HEK293 (cell line): ENCODE measurements around the gene ARHGAP10.

Experiments
- CTCF ChIA-PET: fragments of 350-600 bp; formaldehyde crosslinking; extraction: SDS; loops from one replicate; lab custom pipeline; 2021; ENCODE audit warnings: antibody characterized with exemption; lab: Yijun Ruan, JAX
- POLR2A ChIA-PET: fragments of 300-600 bp; formaldehyde crosslinking; extraction: SDS; loops from one replicate; lab custom pipeline; 2020; ENCODE audit warnings: antibody characterized with exemption, inconsistent platforms; lab: Yijun Ruan, JAX
- H3K27ac ChIP-seq: fragments of 200-500 bp; sonication (Bioruptor generic); 2 replicates; pipeline ENCODE4 v1.5.1; 2014; ENCODE audit warnings: low read depth, low read length, control low read depth, inconsistent platforms; ENCODE audit errors: extremely low read depth
- H3K36me3 ChIP-seq, 2 experiments: fragments of 200-500 bp in 1 of 2; sonication (Bioruptor generic) in 1 of 2; 1 replicate in 1 of 2; 2 replicates in 1 of 2; pipeline ENCODE4 v1.5.1; 2014 to 2017; ENCODE audit warnings: inconsistent platforms in 2 of 2, low read length in 2 of 2; ENCODE audit not compliant: control insufficient read depth in 2 of 2, insufficient read depth in 1 of 2
- H3K4me1 ChIP-seq: fragments of 200-500 bp; sonication (Bioruptor generic); 2 replicates; pipeline ENCODE4 v1.5.1; 2014; ENCODE audit warnings: mild to moderate bottlenecking, low read length, inconsistent platforms; ENCODE audit not compliant: control insufficient read depth, insufficient read depth
- H3K4me3 ChIP-seq: 2 replicates; pipeline ENCODE4 v1.5.1; 2011; ENCODE audit warnings: low read depth, mild to moderate bottlenecking, control low read depth, low read length, moderate library complexity
- H3K9me3 ChIP-seq: fragments of 200-500 bp; sonication (Bioruptor generic); 2 replicates; pipeline ENCODE4 v1.5.1; 2014; ENCODE audit warnings: low read depth, low read length, inconsistent platforms; ENCODE audit not compliant: control insufficient read depth, insufficient read depth
- FEZF1 ChIP-seq: fragments of 450-650 bp; formaldehyde crosslinking; IDR thresholded peaks from 2 replicates; pipeline ENCODE4 v1.5.1; 2016; ENCODE audit warnings: missing biosample characterization, missing genetic modification characterization
- HOXA7 ChIP-seq: sonication (generic); formaldehyde crosslinking; IDR thresholded peaks from 2 replicates; pipeline ENCODE4 v1.8.1; 2022; ENCODE audit warnings: missing genetic modification reagents, borderline replicate concordance
- SETDB1 ChIP-seq: IDR thresholded peaks from one replicate; pipeline ENCODE4 v1.6.1; 2017; ENCODE audit warnings: mild to moderate bottlenecking, low read length, moderate library complexity, mixed read lengths; ENCODE audit not compliant: insufficient read length
- SP7 ChIP-seq: fragments of 450-650 bp; formaldehyde crosslinking; IDR thresholded peaks from 2 replicates; pipeline ENCODE4 v1.5.1; 2016; ENCODE audit warnings: missing biosample characterization, missing genetic modification characterization
- TRIM28 ChIP-seq: IDR thresholded peaks from 2 replicates; pipeline ENCODE4 v1.6.1; 2011; ENCODE audit warnings: low read length, control low read depth, borderline replicate concordance
- WT1 ChIP-seq: fragments of 450-650 bp; formaldehyde crosslinking; IDR thresholded peaks from 2 replicates; pipeline ENCODE4 v1.5.1; 2016; ENCODE audit warnings: missing biosample characterization, missing genetic modification characterization
- ZBTB48 ChIP-seq: fragments of 450-650 bp; formaldehyde crosslinking; IDR thresholded peaks from 2 replicates; pipeline ENCODE4 v1.5.1; 2016; ENCODE audit warnings: missing biosample characterization, missing genetic modification characterization
- ZNF366 ChIP-seq: fragments of 450-650 bp; formaldehyde crosslinking; conservative IDR thresholded peaks from 2 replicates; pipeline ENCODE4 v1.5.1; 2016; ENCODE audit warnings: missing biosample characterization, missing genetic modification characterization
- ZNF423 ChIP-seq: fragments of 450-650 bp; formaldehyde crosslinking; IDR thresholded peaks from 2 replicates; pipeline ENCODE4 v1.5.1; 2016; ENCODE audit warnings: missing biosample characterization, missing genetic modification characterization
- ZNF555 ChIP-seq: fragments of 450-650 bp; formaldehyde crosslinking; conservative IDR thresholded peaks from 2 replicates; pipeline ENCODE4 v1.5.1; 2017; ENCODE audit warnings: missing biosample characterization, mild to moderate bottlenecking, missing genetic modification characterization, inconsistent platforms
- ZNF561 ChIP-seq: fragments of 450-650 bp; IDR thresholded peaks from 2 replicates; pipeline ENCODE4 v1.5.1; 2018; ENCODE audit warnings: missing biosample characterization, missing genetic modification characterization, borderline replicate concordance
- ZNF596 ChIP-seq: fragments of 450-650 bp; IDR thresholded peaks from 2 replicates; pipeline ENCODE4 v1.5.0; 2018; ENCODE audit warnings: missing biosample characterization, mild to moderate bottlenecking, missing genetic modification characterization, moderate library complexity
- ZNF621 ChIP-seq: fragments of 450-650 bp; formaldehyde crosslinking; IDR thresholded peaks from 2 replicates; pipeline ENCODE4 v1.5.1; 2017; ENCODE audit warnings: missing biosample characterization, missing genetic modification characterization
- ZNF747 ChIP-seq: fragments of 450-650 bp; formaldehyde crosslinking; IDR thresholded peaks from 2 replicates; pipeline ENCODE4 v1.5.1; 2016; ENCODE audit warnings: missing biosample characterization, missing genetic modification characterization
- ZNF785 ChIP-seq: fragments of 450-650 bp; formaldehyde crosslinking; IDR thresholded peaks from 2 replicates; pipeline ENCODE4 v1.5.1; 2016; ENCODE audit warnings: missing biosample characterization, missing genetic modification characterization
- ZNF837 ChIP-seq: fragments of 450-650 bp; formaldehyde crosslinking; IDR thresholded peaks from 2 replicates; pipeline ENCODE4 v1.5.1; 2016; ENCODE audit warnings: missing biosample characterization, missing genetic modification characterization
- ZSCAN30 ChIP-seq: fragments of 450-650 bp; IDR thresholded peaks from 2 replicates; pipeline ENCODE4 v1.5.1; 2018; ENCODE audit warnings: missing biosample characterization, mild to moderate bottlenecking, missing genetic modification characterization, moderate library complexity
- TF ChIP-seq, protein P1 (sequence below): fragments of 450-650 bp; formaldehyde crosslinking; IDR thresholded peaks from 2 replicates; pipeline ENCODE4 v1.5.1; 2016; ENCODE audit warnings: missing biosample characterization, missing genetic modification characterization
- TF ChIP-seq, protein P2 (sequence below): fragments of 450-650 bp; IDR thresholded peaks from 2 replicates; pipeline ENCODE4 v1.5.1; 2018; ENCODE audit warnings: missing biosample characterization, missing genetic modification characterization
- TF ChIP-seq, protein P3 (sequence below): fragments of 450-650 bp; formaldehyde crosslinking; IDR thresholded peaks from 2 replicates; pipeline ENCODE4 v1.5.1; 2016; ENCODE audit warnings: missing biosample characterization, missing genetic modification characterization
- TF ChIP-seq, protein P4 (sequence below): fragments of 450-650 bp; formaldehyde crosslinking; IDR thresholded peaks from 2 replicates; pipeline ENCODE4 v1.5.1; 2016; ENCODE audit warnings: missing biosample characterization, missing genetic modification characterization
- TF ChIP-seq, protein P5 (sequence below): fragments of 450-650 bp; formaldehyde crosslinking; IDR thresholded peaks from 2 replicates; pipeline ENCODE4 v1.5.1; 2017; ENCODE audit warnings: missing biosample characterization, mild to moderate bottlenecking, missing genetic modification characterization, moderate library complexity
- TF ChIP-seq, protein P6 (sequence below): fragments of 450-650 bp; formaldehyde crosslinking; IDR thresholded peaks from 2 replicates; pipeline ENCODE4 v1.5.1; 2016; ENCODE audit warnings: missing biosample characterization, missing genetic modification characterization

The ARHGAP10 gene

DNA sequence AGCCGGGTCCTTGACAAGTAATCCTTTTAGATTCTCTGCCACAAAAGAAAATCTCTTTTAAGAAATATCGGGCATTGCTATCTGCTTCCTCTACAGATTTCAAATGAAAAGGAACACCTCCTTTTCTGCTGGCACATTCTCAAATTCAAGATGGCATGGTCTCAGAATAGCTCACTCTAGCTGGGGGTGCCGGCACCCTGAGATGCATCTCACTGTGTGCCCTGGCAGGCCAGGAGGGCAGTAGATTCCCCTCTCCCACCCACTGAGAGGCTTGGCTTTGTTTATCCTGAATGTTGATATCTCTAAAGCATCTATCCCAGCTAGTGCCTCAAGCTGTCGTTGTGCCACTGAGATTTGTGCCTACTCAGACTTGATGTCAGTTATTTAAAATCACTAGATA is 319.5 kb downstream of the ARHGAP10 start (continued):
- TF ChIP-seq ZBTB48 (tag by site-specific recombination): no peak

DNA sequence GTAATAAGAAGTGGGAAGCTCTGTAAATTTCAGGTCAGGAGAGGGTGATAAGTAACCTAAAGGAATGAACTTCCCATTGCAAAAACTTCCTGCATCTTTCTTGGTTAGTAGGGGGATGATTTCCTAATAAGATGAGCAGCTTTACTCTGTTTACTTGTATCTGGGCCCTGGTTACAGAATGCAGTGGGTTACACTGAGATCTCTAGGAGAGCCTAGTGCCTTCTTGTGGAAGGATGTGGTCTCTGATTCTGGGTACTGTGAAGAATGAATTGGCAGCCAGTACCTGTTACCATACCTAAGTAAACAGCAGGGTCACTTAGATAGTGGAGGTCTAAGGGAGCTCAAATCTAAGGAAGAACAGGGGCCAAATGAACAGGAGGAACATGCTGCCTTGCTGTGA is 320.6 kb downstream of the ARHGAP10 start:
- Histone ChIP-seq H3K9me3 (no peaks in the 10 kb centered on the region), H3K27ac (no peak overlapping the region; the same call in 1 of the 2 replicates), H3K4me3 (no peak overlapping the region), H3K36me3 (no peaks in the 10 kb centered on the region), H3K4me1 (peaks cover 29% of the 10 kb centered on the region)
- CTCF ChIA-PET: no interaction called here
- TF ChIP-seq, protein P1, sequence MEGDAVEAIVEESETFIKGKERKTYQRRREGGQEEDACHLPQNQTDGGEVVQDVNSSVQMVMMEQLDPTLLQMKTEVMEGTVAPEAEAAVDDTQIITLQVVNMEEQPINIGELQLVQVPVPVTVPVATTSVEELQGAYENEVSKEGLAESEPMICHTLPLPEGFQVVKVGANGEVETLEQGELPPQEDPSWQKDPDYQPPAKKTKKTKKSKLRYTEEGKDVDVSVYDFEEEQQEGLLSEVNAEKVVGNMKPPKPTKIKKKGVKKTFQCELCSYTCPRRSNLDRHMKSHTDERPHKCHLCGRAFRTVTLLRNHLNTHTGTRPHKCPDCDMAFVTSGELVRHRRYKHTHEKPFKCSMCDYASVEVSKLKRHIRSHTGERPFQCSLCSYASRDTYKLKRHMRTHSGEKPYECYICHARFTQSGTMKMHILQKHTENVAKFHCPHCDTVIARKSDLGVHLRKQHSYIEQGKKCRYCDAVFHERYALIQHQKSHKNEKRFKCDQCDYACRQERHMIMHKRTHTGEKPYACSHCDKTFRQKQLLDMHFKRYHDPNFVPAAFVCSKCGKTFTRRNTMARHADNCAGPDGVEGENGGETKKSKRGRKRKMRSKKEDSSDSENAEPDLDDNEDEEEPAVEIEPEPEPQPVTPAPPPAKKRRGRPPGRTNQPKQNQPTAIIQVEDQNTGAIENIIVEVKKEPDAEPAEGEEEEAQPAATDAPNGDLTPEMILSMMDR (tag by site-specific recombination): peak; percentile 38; the same call in 1 of the 2 replicates
- TF ChIP-seq ZNF785 (no peak), ZNF837 (tag by site-specific recombination) (no peak)
- POLR2A ChIA-PET: no interaction called here

DNA sequence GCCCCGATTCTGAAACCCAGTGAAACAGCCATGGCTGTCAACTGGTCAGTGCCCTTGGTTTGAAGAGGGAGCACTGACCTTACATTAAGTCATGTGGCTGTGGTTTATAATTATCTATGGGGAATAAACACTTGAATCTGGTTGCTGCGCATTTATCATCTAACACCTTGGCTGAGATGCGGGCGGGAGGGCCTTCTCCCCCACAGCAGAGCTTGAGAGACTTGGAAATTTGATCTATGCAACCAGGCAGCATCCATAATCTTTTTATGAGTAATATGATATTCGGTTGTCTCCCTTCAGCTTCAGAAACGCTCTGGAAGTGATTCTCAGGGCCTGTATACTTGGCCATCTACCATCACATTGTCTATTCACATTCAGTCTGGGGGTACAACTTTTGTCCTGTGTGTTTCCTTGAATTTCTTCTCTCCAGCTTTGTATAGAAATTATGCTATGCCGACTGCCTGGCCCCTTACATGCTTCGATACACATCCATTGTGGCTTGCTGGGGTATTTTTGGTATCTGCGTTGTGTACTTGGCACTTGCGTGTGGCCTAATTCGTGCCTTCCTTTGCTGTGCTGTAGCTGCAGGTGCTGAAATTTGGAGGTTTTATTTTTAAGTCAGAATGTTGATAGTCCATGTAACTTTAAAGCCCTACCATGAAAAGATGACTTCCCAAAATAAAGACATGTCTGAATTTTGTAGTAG is 321.6 kb downstream of the ARHGAP10 start:
- CTCF ChIA-PET: interaction anchor here (1.2 kb wide), 1 partner anchor 9 kb away, joined by 3 read pairs; no protein-coding TSS in a partner anchor
- POLR2A ChIA-PET: no interaction called here
- Histone ChIP-seq H3K4me1 (peaks cover 29% of the 10 kb centered on the region), H3K4me3 (no peak overlapping the region), H3K36me3 (no peaks in the 10 kb centered on the region), H3K9me3 (no peaks in the 10 kb centered on the region), H3K27ac (peak overlapping the region; percentile 80)
- TF ChIP-seq HOXA7 (CRISPR knock-in tag) (no peak), ZNF366 (tag by site-specific recombination) (0 out of 2 replicates have a peak, but pooled peaks have one; percentile 19), ZNF596 (tag by site-specific recombination) (no peak), ZNF555 (tag by site-specific recombination) (no peak), TRIM28 (no peak), ZSCAN30 (peak; percentile 49; the same call in 1 of the 2 replicates), ZNF747 (tag by site-specific recombination) (no peak), WT1 (peak; percentile 51; the same call in 1 of the 2 replicates), FEZF1 (tag by site-specific recombination) (peak; percentile 94), ZNF621 (tag by site-specific recombination) (no peak), SETDB1 (no peak), SP7 (tag by site-specific recombination) (peak; percentile 53), ZNF423 (tag by site-specific recombination) (no peak), ZNF561 (tag by site-specific recombination) (peak; percentile 44; the same call in 1 of the 2 replicates)
- TF ChIP-seq, protein P2, sequence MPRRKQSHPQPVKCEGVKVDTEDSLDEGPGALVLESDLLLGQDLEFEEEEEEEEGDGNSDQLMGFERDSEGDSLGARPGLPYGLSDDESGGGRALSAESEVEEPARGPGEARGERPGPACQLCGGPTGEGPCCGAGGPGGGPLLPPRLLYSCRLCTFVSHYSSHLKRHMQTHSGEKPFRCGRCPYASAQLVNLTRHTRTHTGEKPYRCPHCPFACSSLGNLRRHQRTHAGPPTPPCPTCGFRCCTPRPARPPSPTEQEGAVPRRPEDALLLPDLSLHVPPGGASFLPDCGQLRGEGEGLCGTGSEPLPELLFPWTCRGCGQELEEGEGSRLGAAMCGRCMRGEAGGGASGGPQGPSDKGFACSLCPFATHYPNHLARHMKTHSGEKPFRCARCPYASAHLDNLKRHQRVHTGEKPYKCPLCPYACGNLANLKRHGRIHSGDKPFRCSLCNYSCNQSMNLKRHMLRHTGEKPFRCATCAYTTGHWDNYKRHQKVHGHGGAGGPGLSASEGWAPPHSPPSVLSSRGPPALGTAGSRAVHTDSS (tag by site-specific recombination): 0 out of 2 replicates have a peak, but pooled peaks have one; percentile 33
- TF ChIP-seq, protein P3, sequence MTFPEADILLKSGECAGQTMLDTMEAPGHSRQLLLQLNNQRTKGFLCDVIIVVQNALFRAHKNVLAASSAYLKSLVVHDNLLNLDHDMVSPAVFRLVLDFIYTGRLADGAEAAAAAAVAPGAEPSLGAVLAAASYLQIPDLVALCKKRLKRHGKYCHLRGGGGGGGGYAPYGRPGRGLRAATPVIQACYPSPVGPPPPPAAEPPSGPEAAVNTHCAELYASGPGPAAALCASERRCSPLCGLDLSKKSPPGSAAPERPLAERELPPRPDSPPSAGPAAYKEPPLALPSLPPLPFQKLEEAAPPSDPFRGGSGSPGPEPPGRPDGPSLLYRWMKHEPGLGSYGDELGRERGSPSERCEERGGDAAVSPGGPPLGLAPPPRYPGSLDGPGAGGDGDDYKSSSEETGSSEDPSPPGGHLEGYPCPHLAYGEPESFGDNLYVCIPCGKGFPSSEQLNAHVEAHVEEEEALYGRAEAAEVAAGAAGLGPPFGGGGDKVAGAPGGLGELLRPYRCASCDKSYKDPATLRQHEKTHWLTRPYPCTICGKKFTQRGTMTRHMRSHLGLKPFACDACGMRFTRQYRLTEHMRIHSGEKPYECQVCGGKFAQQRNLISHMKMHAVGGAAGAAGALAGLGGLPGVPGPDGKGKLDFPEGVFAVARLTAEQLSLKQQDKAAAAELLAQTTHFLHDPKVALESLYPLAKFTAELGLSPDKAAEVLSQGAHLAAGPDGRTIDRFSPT (tag by site-specific recombination): 0 out of 2 replicates have a peak, but pooled peaks have one; percentile 36
- TF ChIP-seq, protein P4, sequence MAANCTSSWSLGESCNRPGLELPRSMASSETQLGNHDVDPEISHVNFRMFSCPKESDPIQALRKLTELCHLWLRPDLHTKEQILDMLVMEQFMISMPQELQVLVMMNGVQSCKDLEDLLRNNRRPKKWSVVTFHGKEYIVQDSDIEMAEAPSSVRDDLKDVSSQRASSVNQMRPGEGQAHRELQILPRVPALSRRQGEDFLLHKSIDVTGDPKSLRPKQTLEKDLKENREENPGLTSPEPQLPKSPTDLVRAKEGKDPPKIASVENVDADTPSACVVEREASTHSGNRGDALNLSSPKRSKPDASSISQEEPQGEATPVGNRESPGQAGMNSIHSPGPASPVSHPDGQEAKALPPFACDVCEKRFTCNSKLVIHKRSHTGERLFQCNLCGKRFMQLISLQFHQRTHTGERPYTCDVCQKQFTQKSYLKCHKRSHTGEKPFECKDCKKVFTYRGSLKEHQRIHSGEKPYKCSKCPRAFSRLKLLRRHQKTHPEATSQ (tag by site-specific recombination): no peak
- TF ChIP-seq, protein P5, sequence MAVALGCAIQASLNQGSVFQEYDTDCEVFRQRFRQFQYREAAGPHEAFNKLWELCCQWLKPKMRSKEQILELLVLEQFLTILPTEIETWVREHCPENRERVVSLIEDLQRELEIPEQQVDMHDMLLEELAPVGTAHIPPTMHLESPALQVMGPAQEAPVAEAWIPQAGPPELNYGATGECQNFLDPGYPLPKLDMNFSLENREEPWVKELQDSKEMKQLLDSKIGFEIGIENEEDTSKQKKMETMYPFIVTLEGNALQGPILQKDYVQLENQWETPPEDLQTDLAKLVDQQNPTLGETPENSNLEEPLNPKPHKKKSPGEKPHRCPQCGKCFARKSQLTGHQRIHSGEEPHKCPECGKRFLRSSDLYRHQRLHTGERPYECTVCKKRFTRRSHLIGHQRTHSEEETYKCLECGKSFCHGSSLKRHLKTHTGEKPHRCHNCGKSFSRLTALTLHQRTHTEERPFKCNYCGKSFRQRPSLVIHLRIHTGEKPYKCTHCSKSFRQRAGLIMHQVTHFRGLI (tag by site-specific recombination): 0 out of 2 replicates have a peak, but pooled peaks have one; percentile 12
- TF ChIP-seq, protein P6, sequence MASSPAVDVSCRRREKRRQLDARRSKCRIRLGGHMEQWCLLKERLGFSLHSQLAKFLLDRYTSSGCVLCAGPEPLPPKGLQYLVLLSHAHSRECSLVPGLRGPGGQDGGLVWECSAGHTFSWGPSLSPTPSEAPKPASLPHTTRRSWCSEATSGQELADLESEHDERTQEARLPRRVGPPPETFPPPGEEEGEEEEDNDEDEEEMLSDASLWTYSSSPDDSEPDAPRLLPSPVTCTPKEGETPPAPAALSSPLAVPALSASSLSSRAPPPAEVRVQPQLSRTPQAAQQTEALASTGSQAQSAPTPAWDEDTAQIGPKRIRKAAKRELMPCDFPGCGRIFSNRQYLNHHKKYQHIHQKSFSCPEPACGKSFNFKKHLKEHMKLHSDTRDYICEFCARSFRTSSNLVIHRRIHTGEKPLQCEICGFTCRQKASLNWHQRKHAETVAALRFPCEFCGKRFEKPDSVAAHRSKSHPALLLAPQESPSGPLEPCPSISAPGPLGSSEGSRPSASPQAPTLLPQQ (tag by site-specific recombination): 0 out of 2 replicates have a peak, but pooled peaks have one; percentile 24
